Upper lobe of right lung (tissue), 1 donor: Measurements from ENCODE around the gene PRR5. TPM values are rescaled to one million over a fixed set of nuclear protein-coding genes. Genes with fewer than 3 reads are reported as not detected.
A peak's percentile ranks its signal among the peaks of the same experiment; 100 is the strongest.

ENCODE experiments used
- ATAC-seq: fragments of 200-7000 bp; cut with Tn5 transposase; one replicate; pipeline ENCODE4 v1.9.1; 2020; ENCODE audit warnings: mild to moderate bottlenecking, moderate library complexity
- DNase-seq: peaks from one replicate; pipeline ENCODE4 v3.0.0-alpha.2; 2020
- H3K27ac ChIP-seq: fragments of 200-600 bp; one replicate; pipeline ENCODE4 v1.8.0; 2022
- H3K27me3 ChIP-seq: fragments of 200-600 bp; one replicate; pipeline ENCODE4 v1.8.0; 2022; ENCODE audit warnings: mild to moderate bottlenecking
- H3K36me3 ChIP-seq: fragments of 200-600 bp; one replicate; pipeline ENCODE4 v1.8.0; 2022
- H3K4me1 ChIP-seq: fragments of 200-600 bp; one replicate; pipeline ENCODE4 v1.8.0; 2022
- H3K4me3 ChIP-seq: fragments of 200-600 bp; one replicate; pipeline ENCODE4 v1.8.0; 2022; ENCODE audit warnings: mild to moderate bottlenecking
- H3K9me3 ChIP-seq: fragments of 200-600 bp; one replicate; pipeline ENCODE4 v1.8.0; 2022
- CTCF ChIP-seq: fragments of 200-600 bp; IDR thresholded peaks from one replicate; pipeline ENCODE4 v1.8.0; 2022; ENCODE audit warnings: antibody characterized with exemption
- intact Hi-C: fragments of 100-400 bp; cut with DNase I; formaldehyde crosslinking; loops from one replicate; pipeline ENCODE4 v1.11.0; 2022
- total RNA-seq: library from RNA; stranded (reverse); fragmentation: NEBNext Ultra II Directional; extraction: Animal tissue kit (Norgen Biotek cat#: 25700); gene quantifications from one replicate; pipeline ENCODE4 v1.2.1, GENCODE V29; 2021
- donor health status: DM: no; HTN: yes; CAD: no; lungs with severe emphysema.

Gene PRR5
- total RNA-seq, 1 donor from 2014 or later = 13.6 TPM

GRCh38 chr22:44698531-44699421, 3.2 kb upstream of the PRR5 start:
- peaks cover 27% of the 10 kb centered on the region for H3K4me1 ChIP-seq
- peak overlapping the region; percentile 67 for H3K27ac ChIP-seq
- TF ChIP-seq CTCF = no peak
- no peaks in the 10 kb centered on the region for H3K27me3 ChIP-seq
- DNase-seq = no peak
- H3K36me3 ChIP-seq = no peaks in the 10 kb centered on the region
- intact Hi-C loops = no loop called here
- H3K4me3 ChIP-seq = no peak overlapping the region
- no peak for ATAC-seq
- H3K9me3 ChIP-seq = no peaks in the 10 kb centered on the region

- Histone ChIP-seq H3K27me3 (no peaks in the 10 kb centered on the region), H3K27ac (no peak overlapping the region), H3K4me1 (peaks cover 29% of the 10 kb centered on the region), H3K36me3 (no peaks in the 10 kb centered on the region), H3K4me3 (no peak overlapping the region), H3K9me3 (no peaks in the 10 kb centered on the region)
- ATAC-seq = no peak
- DNase-seq = no peak
- no peak for TF ChIP-seq CTCF
- intact Hi-C loops = no loop called here
These were observed 1.5 kb upstream of the PRR5 start for GRCh38 chr22:44700456-44700855.

GRCh38 chr22:44701187-44701790, 715 bp upstream of the PRR5 start:
- no peak for ATAC-seq
- H3K9me3 ChIP-seq = no peaks in the 10 kb centered on the region
- intact Hi-C loops = no loop called here
- no peaks in the 10 kb centered on the region for H3K36me3 ChIP-seq
- H3K4me1 ChIP-seq = peaks cover 29% of the 10 kb centered on the region
- TF ChIP-seq CTCF = no peak
- no peaks in the 10 kb centered on the region for H3K27me3 ChIP-seq
- H3K27ac ChIP-seq = peak overlapping the region; percentile 59
- no peak overlapping the region for H3K4me3 ChIP-seq
- no peak for DNase-seq

GRCh38 chr22:44702479-44703198, 635 bp downstream of the PRR5 start:
- TF ChIP-seq CTCF = no peak
- Histone ChIP-seq H3K4me1 (peaks cover 26% of the 10 kb centered on the region), H3K36me3 (no peaks in the 10 kb centered on the region), H3K27ac (peak overlapping the region; percentile 24), H3K27me3 (no peaks in the 10 kb centered on the region), H3K9me3 (no peaks in the 10 kb centered on the region), H3K4me3 (peak overlapping the region; percentile 68)
- peak; percentile 76 for DNase-seq
- intact Hi-C loops = no loop called here
- peak; percentile 26 for ATAC-seq

- Histone ChIP-seq H3K4me3 (peak overlapping the region; percentile 68), H3K27ac (no peak overlapping the region), H3K4me1 (peaks cover 21% of the 10 kb centered on the region), H3K9me3 (no peaks in the 10 kb centered on the region), H3K36me3 (no peaks in the 10 kb centered on the region), H3K27me3 (no peaks in the 10 kb centered on the region)
- intact Hi-C loops = no loop called here
- TF ChIP-seq CTCF = no peak
- no peak for DNase-seq
- no peak for ATAC-seq
These were observed 1.4 kb downstream of the PRR5 start for GRCh38 chr22:44703255-44703870.
